GM12878 (cell line): ENCODE measurements around the gene GADD45A. TPM values are rescaled to one million over a fixed set of nuclear protein-coding genes. Genes with fewer than 3 reads are reported as not detected.

Source experiments
- ATAC-seq: fragments of 200-7000 bp; cut with Tn5 transposase; 3 replicates; pipeline ENCODE4 v1.9.1; 2020; ENCODE audit warnings: mild to moderate bottlenecking, moderate library complexity
- BruUV-seq: library from RNA; stranded (reverse); fragments of 400-500 nt; replicated peaks from 2 replicates; lab custom pipeline; 2021; lab: Mats Ljungman, UMichigan
- CTCF ChIA-PET: fragments of 300-600 bp; sonication (Branson Sonifier 250); formaldehyde crosslinking; extraction: SDS; loops from one replicate; lab custom pipeline; 2021; ENCODE audit warnings: inconsistent platforms; lab: Yijun Ruan, JAX
- POLR2A ChIA-PET: fragments of 350-600 bp; formaldehyde crosslinking; extraction: SDS; loops from one replicate; lab custom pipeline; 2021; ENCODE audit warnings: inconsistent platforms; lab: Charles Lee
- RAD21 ChIA-PET: fragments of 300-600 bp; sonication (Branson Sonifier 250); formaldehyde crosslinking; loops from one replicate; lab custom pipeline; 2023; ENCODE audit warnings: antibody characterized with exemption; ENCODE audit not compliant: unreplicated experiment; lab: Charles Lee
- SMC1A ChIA-PET: fragments of 300-600 bp; sonication (Branson Sonifier 250); formaldehyde crosslinking; loops from one replicate; lab custom pipeline; 2023; ENCODE audit not compliant: unreplicated experiment, uncharacterized antibody; lab: Charles Lee
- DNase-seq: peaks from one replicate; pipeline ENCODE4 v3.0.0-alpha.2; 2011; ENCODE audit warnings: low read depth, low spot score
- FAIRE-seq: peaks from 3 replicates; lab custom pipeline; 2011; peaks lifted over from hg19 to GRCh38; lab: Jason Lieb, UNC
- H2AFZ ChIP-seq: 2 replicates; pipeline ENCODE4 v1.6.0; 2011; ENCODE audit warnings: low read depth, low read length, control low read depth; ENCODE audit not compliant: control insufficient read depth
- H3K27ac ChIP-seq: 2 replicates; pipeline ENCODE4 v1.5.1; 2011; ENCODE audit warnings: control low read depth; ENCODE audit not compliant: control insufficient read depth, insufficient read depth
- H3K27me3 ChIP-seq, 2 experiments: replicated peaks in 1 of 2; 2 replicates each; pipeline versions ENCODE4 v1.6.0 to v1.6.1; 2011; ENCODE audit warnings: low read length in 1 of 2; ENCODE audit not compliant: control insufficient read depth in 2 of 2, insufficient read depth in 2 of 2
- H3K36me3 ChIP-seq, 2 experiments: 2 replicates each; pipeline ENCODE4 v1.5.1; 2011; ENCODE audit warnings: low read length in 1 of 2; ENCODE audit not compliant: control insufficient read depth in 2 of 2, insufficient read depth in 2 of 2
- H3K4me1 ChIP-seq: 2 replicates; pipeline ENCODE4 v1.6.1; 2011; ENCODE audit warnings: mild to moderate bottlenecking, low read length, moderate library complexity, mixed read lengths; ENCODE audit not compliant: control insufficient read depth, insufficient read depth
- H3K4me2 ChIP-seq: 2 replicates; pipeline ENCODE4 v1.6.0; 2011; ENCODE audit warnings: control low read depth; ENCODE audit not compliant: control insufficient read depth, insufficient read depth
- H3K4me3 ChIP-seq: fragments of 200-600 bp; sonication (generic); 2 replicates; pipeline ENCODE4 v1.5.1; 2016
- H3K79me2 ChIP-seq: 2 replicates; pipeline ENCODE4 v1.6.0; 2011; ENCODE audit warnings: low read length; ENCODE audit not compliant: control insufficient read depth, insufficient read depth
- H3K9ac ChIP-seq: 2 replicates; pipeline ENCODE4 v1.8.0; 2011; ENCODE audit warnings: low read length, control low read depth, mixed read lengths; ENCODE audit not compliant: control insufficient read depth, insufficient read depth
- H3K9me3 ChIP-seq: replicated peaks from 3 replicates; pipeline ENCODE4 v1.5.1; 2011; ENCODE audit warnings: mild to moderate bottlenecking, low read length; ENCODE audit not compliant: control insufficient read depth, insufficient read depth
- H4K20me1 ChIP-seq: 2 replicates; pipeline ENCODE4 v1.6.0; 2011; ENCODE audit not compliant: control insufficient read depth, insufficient read depth
- ATF7 ChIP-seq: fragments of 450-650 bp; IDR thresholded peaks from 2 replicates; pipeline ENCODE4 v1.6.1; 2016; ENCODE audit warnings: low read depth, mild to moderate bottlenecking
- BACH1 ChIP-seq: fragments of 450-650 bp; IDR thresholded peaks from 2 replicates; pipeline ENCODE4 v1.6.1; 2017; ENCODE audit warnings: mild to moderate bottlenecking, borderline replicate concordance
- BHLHE40 ChIP-seq, 2 experiments: fragments of 450-650 bp in 1 of 2; IDR thresholded peaks; 2 replicates each; pipeline ENCODE4 v1.6.1; 2011 to 2017; ENCODE audit warnings: low read depth in 2 of 2, borderline replicate concordance in 1 of 2, improper control_type of control experiment in 1 of 2, low read length in 1 of 2, mild to moderate bottlenecking in 1 of 2
- DPF2 ChIP-seq: fragments of 450-650 bp; IDR thresholded peaks from 2 replicates; pipeline ENCODE4 v1.6.1; 2017; ENCODE audit warnings: mild to moderate bottlenecking
- GATAD2B ChIP-seq: fragments of 450-650 bp; conservative IDR thresholded peaks from 2 replicates; pipeline ENCODE4 v1.6.1; 2017; ENCODE audit warnings: low read depth, mild to moderate bottlenecking, moderate library complexity
- JUND ChIP-seq: IDR thresholded peaks from 2 replicates; pipeline ENCODE4 v1.6.1; 2012; ENCODE audit warnings: low read depth, mild to moderate bottlenecking, low read length, improper control_type of control experiment, moderate library complexity
- KLF5 ChIP-seq: fragments of 450-650 bp; IDR thresholded peaks from 2 replicates; pipeline ENCODE4 v1.6.1; 2014; ENCODE audit warnings: mild to moderate bottlenecking; ENCODE audit not compliant: partially characterized antibody
- MEF2A ChIP-seq: IDR thresholded peaks from 2 replicates; pipeline ENCODE4 v1.6.1; 2011; ENCODE audit warnings: low read depth, mild to moderate bottlenecking, low read length, moderate library complexity; ENCODE audit not compliant: insufficient read depth
- MTA2 ChIP-seq: fragments of 450-650 bp; IDR thresholded peaks from 2 replicates; pipeline ENCODE4 v1.6.1; 2016; ENCODE audit warnings: low read depth, mild to moderate bottlenecking, moderate library complexity
- MYC ChIP-seq: IDR thresholded peaks from 2 replicates; pipeline ENCODE4 v1.6.1; 2011; ENCODE audit warnings: mild to moderate bottlenecking, low read length, moderate library complexity, inconsistent platforms; ENCODE audit not compliant: insufficient read depth, insufficient replicate concordance, insufficient read length, severe bottlenecking
- TCF12 ChIP-seq: IDR thresholded peaks from 2 replicates; pipeline ENCODE4 v1.6.1; 2011; ENCODE audit warnings: low read depth, mild to moderate bottlenecking, low read length
- ZNF622 ChIP-seq: fragments of 450-650 bp; IDR thresholded peaks from 2 replicates; pipeline ENCODE4 v1.6.1; 2017; ENCODE audit warnings: mild to moderate bottlenecking, inconsistent platforms
- WGBS: methylation state at CpG from one replicate; pipeline ENCODE4 v1.1.6; 2016; ENCODE audit warnings: low lambda C conversion rate; ENCODE audit not compliant: insufficient replicate concordance, insufficient coverage; ENCODE audit errors: missing lambda C conversion rate; 5-methylcytosine and 5-hydroxymethylcytosine counted together
- in situ Hi-C: fragments of 300-500 bp; cut with MboI; formaldehyde crosslinking; loops from 9 replicates; pipeline ENCODE4 v1.14.3; 2018; ENCODE audit warnings: mixed read lengths
- intact Hi-C: fragments of 100-400 bp; cut with micrococcal nuclease; formaldehyde crosslinking; loops from one replicate; pipeline ENCODE4 v1.14.2; 2022; ENCODE audit not compliant: unreplicated experiment
- polyA plus RNA-seq, 11 experiments: library from polyadenylated mRNA; depleted of rRNA in 4 of 11; unstranded in 6 of 11; stranded (reverse) in 5 of 11; fragments of >200 nt; fragmentation: Nextera tagmentation in 4 of 11; fragmentation: Illumina TruSeq in 1 of 11; extraction: Ambion mirVana in 4 of 11; extraction: Trizol in 1 of 11; gene quantifications; 1 replicate in 1 of 11; 2 replicates in 10 of 11; pipeline versions ENCODE4 v1.2.1 to v1.2.3, GENCODE V29; 2011 to 2016; ENCODE audit warnings: inconsistent platforms in 2 of 11, missing spikeins in 2 of 11, low read depth in 1 of 11
- total RNA-seq, 4 experiments: library from RNA; depleted of rRNA in 3 of 4; stranded (reverse); fragments of >200 nt in 3 of 4; fragmentation: Illumina TruSeq in 1 of 4; extraction: Trizol in 1 of 4; gene quantifications; 2 replicates each; pipeline versions ENCODE4 v1.2.1 to v1.2.3, GENCODE V29; 2013 to 2021
- TF ChIP-seq, protein P1 (sequence below), 3 experiments: IDR thresholded peaks in 2 of 3; conservative IDR thresholded peaks in 1 of 3; 2 replicates each; pipeline ENCODE4 v1.5.1; 2011; ENCODE audit warnings: low read depth in 3 of 3, low read length in 3 of 3, mild to moderate bottlenecking in 3 of 3, control low read depth in 2 of 3, moderate library complexity in 2 of 3, inconsistent platforms in 1 of 3, mixed read lengths in 1 of 3; ENCODE audit not compliant: control insufficient read depth in 2 of 3, insufficient read depth in 1 of 3; ENCODE audit errors: extremely low read depth in 1 of 3
- TF ChIP-seq, protein P2 (sequence below): fragments of 450-650 bp; IDR thresholded peaks from 2 replicates; pipeline ENCODE4 v1.6.1; 2017; ENCODE audit warnings: low read depth, mild to moderate bottlenecking, moderate library complexity
- TF ChIP-seq, protein P3 (sequence below): fragments of 450-650 bp; IDR thresholded peaks from 2 replicates; pipeline ENCODE4 v1.6.1; 2017; ENCODE audit warnings: mild to moderate bottlenecking, low read depth, inconsistent platforms; ENCODE audit not compliant: poor library complexity, severe bottlenecking

Gene GADD45A
- total and polyA plus RNA-seq, 10 of the 15 experiments (the other 5 are each of a cell fraction or from before 2014, with no cell fraction given), result 4.7 to 48.9 (median 18.5) TPM

DNA sequence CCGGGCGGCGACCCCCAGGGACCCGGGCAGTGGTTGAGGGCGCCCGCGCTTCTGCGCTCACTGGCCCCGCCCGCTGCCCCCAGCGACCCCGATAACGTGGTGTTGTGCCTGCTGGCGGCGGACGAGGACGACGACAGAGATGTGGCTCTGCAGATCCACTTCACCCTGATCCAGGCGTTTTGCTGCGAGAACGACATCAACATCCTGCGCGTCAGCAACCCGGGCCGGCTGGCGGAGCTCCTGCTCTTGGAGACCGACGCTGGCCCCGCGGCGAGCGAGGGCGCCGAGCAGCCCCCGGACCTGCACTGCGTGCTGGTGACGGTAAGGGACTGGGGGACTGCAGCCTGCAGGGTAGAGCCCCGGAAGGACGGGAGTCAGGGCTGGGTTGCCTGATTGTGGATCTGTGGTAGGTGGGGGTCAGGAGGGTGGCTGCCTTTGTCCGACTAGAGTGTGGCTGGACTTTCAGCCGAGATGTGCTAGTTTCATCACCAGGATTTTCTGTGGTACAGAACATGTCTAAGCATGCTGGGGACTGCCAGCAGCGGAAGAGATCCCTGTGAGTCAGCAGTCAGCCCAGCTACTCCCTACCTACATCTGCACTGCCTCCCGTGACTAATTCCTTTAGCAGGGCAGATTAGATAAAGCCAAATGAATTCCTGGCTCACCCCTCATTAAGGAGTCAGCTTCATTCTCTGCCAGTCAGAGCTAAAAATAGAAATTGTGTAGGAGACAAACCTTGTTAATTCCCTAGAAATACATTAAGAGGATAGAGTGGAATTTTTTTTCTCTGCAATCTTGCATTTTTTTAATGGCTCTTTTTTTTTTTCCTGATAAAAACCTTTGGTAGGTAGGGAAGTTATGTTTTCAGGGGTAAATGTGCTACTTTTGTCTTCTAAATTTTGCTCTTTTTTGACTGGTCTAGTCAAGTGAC lies 1.5 kb downstream of the GADD45A start:
- in situ Hi-C loops (no loop called here), intact Hi-C loops (loop anchor here (1.0 to 10.0 kb wide), 6 partner anchors 46 to 352 kb away; partner anchors contain the start of gene SERBP1)
- H3K27me3 ChIP-seq, result peaks cover 0 to 2% of the 10 kb centered on the region in 2 experiments; a peak in 2 of 4 replicates
- H3K36me3 ChIP-seq, result 0 out of 4 replicates have a peak, but pooled peaks cover 0 to 3% of the 10 kb centered on the region in 2 experiments
- ChIA-PET POLR2A (interaction anchor here (0.5 to 4.2 kb wide), 13 partner anchors 10 to 189 kb away, joined by 3 to 33 read pairs (median 3); no protein-coding TSS in a partner anchor), SMC1A (interaction anchor here (0.6 to 11.4 kb wide), 14 partner anchors 10 to 154 kb away, joined by 3 to 197 read pairs (median 5); no protein-coding TSS in a partner anchor), CTCF (interaction anchor here (0.6 to 8.6 kb wide), 14 partner anchors 11 to 338 kb away, joined by 3 to 107 read pairs (median 4); no protein-coding TSS in a partner anchor), RAD21 (interaction anchor here (0.6 to 11.0 kb wide), 14 partner anchors 36 to 334 kb away, joined by 3 to 225 read pairs (median 4); no protein-coding TSS in a partner anchor)
- no TSS peak for BruUV-seq
- no peaks in the 10 kb centered on the region; the same call in 2 of the 3 replicates for H3K9me3 ChIP-seq
- peak overlapping the region; percentile 87 for H3K9ac ChIP-seq
- peak overlapping the region; percentile 93 for H3K4me2 ChIP-seq
- H3K4me1 ChIP-seq, result peaks cover 8% of the 10 kb centered on the region
- H2AFZ ChIP-seq, result peak overlapping the region; percentile 71
- ATAC-seq (peak; percentile 43), DNase-seq (peak; percentile 57), FAIRE-seq (peak; percentile 75)
- 1% methylated on average over 43 of the region's 43 CpGs for WGBS
- H3K79me2 ChIP-seq, result peaks cover 25% of the 10 kb centered on the region
- no peaks in the 10 kb centered on the region for H4K20me1 ChIP-seq
- H3K4me3 ChIP-seq, result peak overlapping the region; percentile 81
- H3K27ac ChIP-seq, result peak overlapping the region; percentile 83
- peak; percentile 37 for TF ChIP-seq ATF7
- no peak for TF ChIP-seq MYC
- TF ChIP-seq KLF5, result peak; percentile 35
- TF ChIP-seq, protein P1, sequence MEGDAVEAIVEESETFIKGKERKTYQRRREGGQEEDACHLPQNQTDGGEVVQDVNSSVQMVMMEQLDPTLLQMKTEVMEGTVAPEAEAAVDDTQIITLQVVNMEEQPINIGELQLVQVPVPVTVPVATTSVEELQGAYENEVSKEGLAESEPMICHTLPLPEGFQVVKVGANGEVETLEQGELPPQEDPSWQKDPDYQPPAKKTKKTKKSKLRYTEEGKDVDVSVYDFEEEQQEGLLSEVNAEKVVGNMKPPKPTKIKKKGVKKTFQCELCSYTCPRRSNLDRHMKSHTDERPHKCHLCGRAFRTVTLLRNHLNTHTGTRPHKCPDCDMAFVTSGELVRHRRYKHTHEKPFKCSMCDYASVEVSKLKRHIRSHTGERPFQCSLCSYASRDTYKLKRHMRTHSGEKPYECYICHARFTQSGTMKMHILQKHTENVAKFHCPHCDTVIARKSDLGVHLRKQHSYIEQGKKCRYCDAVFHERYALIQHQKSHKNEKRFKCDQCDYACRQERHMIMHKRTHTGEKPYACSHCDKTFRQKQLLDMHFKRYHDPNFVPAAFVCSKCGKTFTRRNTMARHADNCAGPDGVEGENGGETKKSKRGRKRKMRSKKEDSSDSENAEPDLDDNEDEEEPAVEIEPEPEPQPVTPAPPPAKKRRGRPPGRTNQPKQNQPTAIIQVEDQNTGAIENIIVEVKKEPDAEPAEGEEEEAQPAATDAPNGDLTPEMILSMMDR (IDR thresholded peaks at IDR 0.05 in 2 of 3, conservative IDR thresholded peaks at IDR 0.05 in 1 of 3; ENCODE audit: control insufficient read depth in 2 of 3, extremely low read depth in 1 of 3, insufficient read depth in 1 of 3, low read depth in 3 of 3, low read length in 3 of 3), result peak in 1 of 3 experiments; percentile 16; a peak in 1 of 6 replicates
- 0 out of 2 replicates have a peak, but pooled peaks have one; percentile 30 for TF ChIP-seq TCF12
- peak; percentile 58 for TF ChIP-seq DPF2
- TF ChIP-seq BACH1, result peak; percentile 53; the same call in 1 of the 2 replicates
- peak; percentile 63; the same call in 1 of the 2 replicates for TF ChIP-seq MTA2
- TF ChIP-seq JUND, result no peak
- TF ChIP-seq BHLHE40 (IDR thresholded peaks at IDR 0.05; ENCODE audit: borderline replicate concordance in 1 of 2, low read depth in 2 of 2, low read length in 1 of 2), result peak; percentile 61 to 74
- TF ChIP-seq MEF2A, result no peak
- TF ChIP-seq, protein P2, sequence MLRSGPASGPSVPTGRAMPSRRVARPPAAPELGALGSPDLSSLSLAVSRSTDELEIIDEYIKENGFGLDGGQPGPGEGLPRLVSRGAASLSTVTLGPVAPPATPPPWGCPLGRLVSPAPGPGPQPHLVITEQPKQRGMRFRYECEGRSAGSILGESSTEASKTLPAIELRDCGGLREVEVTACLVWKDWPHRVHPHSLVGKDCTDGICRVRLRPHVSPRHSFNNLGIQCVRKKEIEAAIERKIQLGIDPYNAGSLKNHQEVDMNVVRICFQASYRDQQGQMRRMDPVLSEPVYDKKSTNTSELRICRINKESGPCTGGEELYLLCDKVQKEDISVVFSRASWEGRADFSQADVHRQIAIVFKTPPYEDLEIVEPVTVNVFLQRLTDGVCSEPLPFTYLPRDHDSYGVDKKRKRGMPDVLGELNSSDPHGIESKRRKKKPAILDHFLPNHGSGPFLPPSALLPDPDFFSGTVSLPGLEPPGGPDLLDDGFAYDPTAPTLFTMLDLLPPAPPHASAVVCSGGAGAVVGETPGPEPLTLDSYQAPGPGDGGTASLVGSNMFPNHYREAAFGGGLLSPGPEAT, result peak; percentile 65
- TF ChIP-seq, protein P3, sequence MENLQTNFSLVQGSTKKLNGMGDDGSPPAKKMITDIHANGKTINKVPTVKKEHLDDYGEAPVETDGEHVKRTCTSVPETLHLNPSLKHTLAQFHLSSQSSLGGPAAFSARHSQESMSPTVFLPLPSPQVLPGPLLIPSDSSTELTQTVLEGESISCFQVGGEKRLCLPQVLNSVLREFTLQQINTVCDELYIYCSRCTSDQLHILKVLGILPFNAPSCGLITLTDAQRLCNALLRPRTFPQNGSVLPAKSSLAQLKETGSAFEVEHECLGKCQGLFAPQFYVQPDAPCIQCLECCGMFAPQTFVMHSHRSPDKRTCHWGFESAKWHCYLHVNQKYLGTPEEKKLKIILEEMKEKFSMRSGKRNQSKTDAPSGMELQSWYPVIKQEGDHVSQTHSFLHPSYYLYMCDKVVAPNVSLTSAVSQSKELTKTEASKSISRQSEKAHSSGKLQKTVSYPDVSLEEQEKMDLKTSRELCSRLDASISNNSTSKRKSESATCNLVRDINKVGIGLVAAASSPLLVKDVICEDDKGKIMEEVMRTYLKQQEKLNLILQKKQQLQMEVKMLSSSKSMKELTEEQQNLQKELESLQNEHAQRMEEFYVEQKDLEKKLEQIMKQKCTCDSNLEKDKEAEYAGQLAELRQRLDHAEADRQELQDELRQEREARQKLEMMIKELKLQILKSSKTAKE, result peak; percentile 88
- TF ChIP-seq GATAD2B, result 0 out of 2 replicates have a peak, but pooled peaks have one; percentile 30
- no peak for TF ChIP-seq ZNF622
